DND-41 (cell line): ENCODE data around the gene ADI1.

ENCODE experiments used
- EZH2 ChIP-seq: IDR thresholded peaks from 3 replicates; pipeline ENCODE4 v1.6.1; 2012; ENCODE audit warnings: borderline replicate concordance, low read depth, mild to moderate bottlenecking, moderate library complexity, low read length, inconsistent platforms; ENCODE audit not compliant: severe bottlenecking
- TF ChIP-seq, protein P1 (sequence below): IDR thresholded peaks from 2 replicates; pipeline ENCODE4 v1.5.1; 2012; ENCODE audit warnings: borderline replicate concordance, low read length, moderate library complexity, mild to moderate bottlenecking; ENCODE audit not compliant: poor library complexity, severe bottlenecking; ENCODE audit errors: extremely low read depth

DNA sequence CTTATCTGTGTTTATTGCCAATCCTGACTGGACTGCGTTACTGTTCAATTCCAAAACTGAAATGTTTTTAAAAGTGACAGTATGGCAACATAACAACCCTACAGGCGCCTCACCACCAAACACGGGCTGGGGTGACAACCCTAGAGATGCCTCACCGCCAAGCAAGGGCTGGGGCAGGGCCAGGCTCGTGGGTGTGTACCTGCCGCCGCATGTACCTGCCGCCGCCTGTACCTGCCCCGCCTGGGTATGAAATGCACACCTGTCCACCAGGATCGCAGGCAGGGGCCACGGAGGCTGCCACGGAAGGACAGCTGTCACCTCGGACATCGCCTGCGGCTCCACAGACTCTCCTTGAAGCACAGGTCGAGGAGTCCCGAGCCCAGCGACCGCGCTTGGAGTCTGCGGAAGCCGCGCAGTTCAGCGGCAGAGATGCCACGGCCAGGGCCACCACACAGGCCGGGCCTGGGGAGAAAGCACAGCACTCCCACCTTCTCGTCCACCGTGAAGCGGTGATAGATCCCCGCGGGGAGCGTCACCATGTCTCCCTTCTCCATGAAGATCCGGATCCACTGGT is 18.9 kb downstream of the ADI1 start:
- TF ChIP-seq, protein P1, sequence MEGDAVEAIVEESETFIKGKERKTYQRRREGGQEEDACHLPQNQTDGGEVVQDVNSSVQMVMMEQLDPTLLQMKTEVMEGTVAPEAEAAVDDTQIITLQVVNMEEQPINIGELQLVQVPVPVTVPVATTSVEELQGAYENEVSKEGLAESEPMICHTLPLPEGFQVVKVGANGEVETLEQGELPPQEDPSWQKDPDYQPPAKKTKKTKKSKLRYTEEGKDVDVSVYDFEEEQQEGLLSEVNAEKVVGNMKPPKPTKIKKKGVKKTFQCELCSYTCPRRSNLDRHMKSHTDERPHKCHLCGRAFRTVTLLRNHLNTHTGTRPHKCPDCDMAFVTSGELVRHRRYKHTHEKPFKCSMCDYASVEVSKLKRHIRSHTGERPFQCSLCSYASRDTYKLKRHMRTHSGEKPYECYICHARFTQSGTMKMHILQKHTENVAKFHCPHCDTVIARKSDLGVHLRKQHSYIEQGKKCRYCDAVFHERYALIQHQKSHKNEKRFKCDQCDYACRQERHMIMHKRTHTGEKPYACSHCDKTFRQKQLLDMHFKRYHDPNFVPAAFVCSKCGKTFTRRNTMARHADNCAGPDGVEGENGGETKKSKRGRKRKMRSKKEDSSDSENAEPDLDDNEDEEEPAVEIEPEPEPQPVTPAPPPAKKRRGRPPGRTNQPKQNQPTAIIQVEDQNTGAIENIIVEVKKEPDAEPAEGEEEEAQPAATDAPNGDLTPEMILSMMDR: no peak
- TF ChIP-seq EZH2: no peak
